VCaP (cell line): ENCODE data around the gene LRRC2.

Experiments used
- H3K27ac ChIP-seq: fragments of 450-650 bp; 2 replicates; pipeline ENCODE4 v1.5.1; 2017
- CTCF ChIP-seq: fragments of 450-650 bp; conservative IDR thresholded peaks from 2 replicates; pipeline ENCODE4 v1.5.1; 2017; ENCODE audit warnings: mild to moderate bottlenecking, moderate library complexity

Gene LRRC2

DNA sequence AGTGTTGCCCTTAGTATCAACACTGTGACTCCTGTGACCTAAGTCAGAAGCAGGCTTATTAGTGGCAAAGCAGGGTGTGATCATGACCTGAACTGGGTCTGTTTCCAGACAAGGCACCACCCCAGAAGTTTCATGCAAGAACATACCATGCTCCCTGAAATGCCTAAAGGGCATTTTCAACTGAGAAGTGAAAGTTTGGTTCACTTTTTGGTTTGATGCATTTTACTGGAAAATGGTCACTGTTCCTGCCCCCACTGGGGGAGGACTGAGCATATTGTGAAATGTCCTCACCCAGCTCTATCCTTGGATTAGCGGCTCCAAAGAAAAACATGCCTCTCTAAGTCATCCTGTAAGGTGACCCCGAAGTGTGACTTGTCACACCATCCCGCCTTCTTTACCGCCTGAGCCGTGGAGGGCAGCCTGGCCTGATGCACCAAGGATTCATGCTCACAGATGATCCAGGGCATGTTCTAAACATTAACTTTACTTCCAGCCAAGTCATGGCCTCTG is 43.2 kb upstream of the LRRC2 start:
- no peak overlapping the region for H3K27ac ChIP-seq
- TF ChIP-seq CTCF, result no peak

GRCh38 chr3:46607603-46608028 is 41.5 kb upstream of the LRRC2 start:
- no peak for TF ChIP-seq CTCF
- H3K27ac ChIP-seq, result no peak overlapping the region

DNA sequence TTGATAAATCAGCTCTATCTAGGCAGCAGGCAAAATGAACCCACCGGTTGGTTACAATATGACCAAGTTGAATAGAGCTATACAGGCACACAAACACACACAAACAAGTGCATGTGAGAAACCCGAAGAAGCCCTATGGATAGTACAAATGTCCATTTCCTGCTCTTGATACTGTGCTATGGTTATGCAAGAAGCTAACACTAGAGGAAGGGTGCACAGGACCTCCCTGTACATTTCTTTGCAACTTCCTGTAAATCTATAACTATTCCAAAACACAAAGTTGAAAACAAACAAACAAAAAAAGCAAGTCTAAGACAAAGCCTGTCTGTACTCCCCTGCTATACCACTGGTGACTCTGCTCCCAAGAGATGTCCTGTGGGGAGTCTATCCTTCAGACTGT is 38.0 kb upstream of the LRRC2 start:
- TF ChIP-seq CTCF, result no peak
- H3K27ac ChIP-seq, result no peak overlapping the region

GRCh38 chr3:46603446-46604046 is 37.4 kb upstream of the LRRC2 start:
- H3K27ac ChIP-seq, result no peak overlapping the region
- TF ChIP-seq CTCF, result no peak

DNA sequence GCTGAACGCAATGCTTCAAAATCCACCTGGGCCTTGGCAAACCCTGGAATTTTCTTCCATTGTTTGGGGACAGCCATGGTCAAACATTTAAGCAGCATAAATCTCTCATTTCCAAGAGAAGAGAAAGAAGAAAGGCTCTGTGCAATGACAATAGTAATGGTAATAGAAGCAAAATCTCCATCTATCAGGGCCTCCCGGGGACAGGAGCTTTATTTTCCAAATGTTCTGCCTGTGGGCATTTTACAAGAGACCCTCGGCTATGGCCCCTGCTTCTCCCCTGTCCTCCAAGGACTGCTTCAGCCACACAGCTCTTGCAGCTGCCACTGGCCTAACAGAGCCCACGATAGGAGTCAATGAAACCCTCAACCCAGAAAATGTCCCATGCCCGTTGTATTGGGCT is 33.5 kb upstream of the LRRC2 start:
- no peak for TF ChIP-seq CTCF
- no peak overlapping the region for H3K27ac ChIP-seq

DNA sequence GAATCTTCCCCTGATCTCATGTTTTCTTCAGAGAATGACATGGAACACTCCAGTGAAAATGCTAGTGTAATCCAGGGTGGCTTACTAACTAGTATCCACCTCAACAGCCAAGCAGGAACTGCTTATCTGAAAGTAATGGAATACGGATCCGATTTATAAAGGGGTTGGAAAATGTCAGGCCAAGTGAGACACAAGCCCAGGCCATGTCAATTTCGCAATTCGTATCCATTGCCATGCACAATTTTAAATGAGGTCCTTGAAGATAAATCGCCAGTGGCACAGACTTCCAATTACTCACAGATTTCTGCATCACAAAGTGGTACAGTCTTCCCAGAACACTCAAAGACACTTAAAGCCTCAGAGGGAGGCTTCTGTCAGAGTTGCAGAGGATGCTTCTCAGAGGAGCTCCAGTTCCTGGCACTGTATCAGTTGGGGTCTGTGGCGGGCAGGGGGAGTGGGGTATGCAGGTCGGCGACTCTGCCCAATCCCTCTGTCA is 29.8 kb upstream of the LRRC2 start:
- peak overlapping the region; percentile 12; the same call in 1 of the 2 replicates for H3K27ac ChIP-seq
- no peak for TF ChIP-seq CTCF

- no peak for TF ChIP-seq CTCF
- H3K27ac ChIP-seq, result peak overlapping the region; percentile 58
Observed at GRCh38 chr3:46594723-46595122, 28.6 kb upstream of the LRRC2 start.
